ENCODE measurements around the gene SPDYE3.
"Not testable (repeated sequence)": the region's sequence is repeated elsewhere in the genome, so short reads cannot be mapped to it uniquely, and the experiment has no call there.

The SPDYE3 gene

DNA sequence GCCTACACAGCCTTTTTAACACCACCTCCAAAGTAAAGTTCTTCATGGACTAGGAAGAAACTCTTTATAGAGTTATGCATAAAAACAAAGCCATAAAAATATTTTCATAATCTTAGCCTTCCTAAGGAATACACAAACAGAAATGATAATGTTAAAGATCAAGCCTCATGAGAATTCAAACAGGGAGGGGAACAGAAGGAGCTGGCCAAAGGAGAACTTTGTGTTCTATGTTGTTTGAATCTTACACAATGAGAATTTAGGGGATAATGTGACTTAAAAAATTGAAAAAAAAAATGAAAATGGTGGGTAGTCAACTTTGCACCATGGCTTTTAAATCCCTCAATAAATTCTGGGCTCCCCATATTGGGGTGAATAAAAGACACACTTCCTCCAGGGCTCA is 41.3 kb downstream of the SPDYE3 start:
- DNase-seq = no peak

- DNase-seq = no peak
Observed at GRCh38 chr7:100349757-100350156, 42.3 kb downstream of the SPDYE3 start.

- DNase-seq = no peak
Observed at GRCh38 chr7:100351657-100352058, 44.2 kb downstream of the SPDYE3 start.

GRCh38 chr7:100352230-100352781 is 44.8 kb downstream of the SPDYE3 start:
- DNase-seq = not testable (repeated sequence)

DNA sequence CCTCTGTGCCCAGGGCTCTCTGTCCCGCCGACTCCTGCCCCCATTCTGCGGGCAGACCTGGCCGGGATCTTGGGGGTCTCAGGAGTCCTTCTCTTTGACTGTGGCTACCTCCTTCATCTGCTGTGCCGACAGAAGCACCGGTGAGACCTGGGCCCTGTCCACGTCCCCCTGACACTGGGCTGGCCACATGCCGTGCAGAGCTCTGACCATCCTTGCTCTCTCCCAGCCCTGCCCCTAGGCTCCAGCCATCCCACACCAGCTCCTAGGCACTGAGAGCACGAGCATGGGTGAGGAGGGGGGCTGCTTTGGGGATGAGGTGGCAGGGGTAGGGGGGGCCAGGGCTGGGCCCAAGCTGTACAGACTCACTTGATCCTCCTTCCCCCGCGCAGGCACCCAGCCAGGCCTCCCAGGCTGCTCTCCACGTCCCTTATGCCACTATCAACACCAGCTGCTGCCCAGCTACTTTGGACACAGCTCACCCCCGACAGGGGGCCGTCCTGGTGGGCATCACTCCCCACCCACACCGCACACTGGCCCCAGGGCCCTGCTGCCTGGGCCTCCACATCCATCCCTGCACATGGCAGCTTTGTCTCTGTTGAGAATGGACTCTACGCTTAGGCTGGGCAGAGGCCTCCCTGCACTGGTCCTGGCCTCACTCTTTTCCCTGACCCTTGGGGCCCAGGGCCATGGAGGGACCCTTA is 45.6 kb downstream of the SPDYE3 start:
- DNase-seq = no peak

- no peak for DNase-seq
Observed at GRCh38 chr7:100353685-100354330, 46.3 kb downstream of the SPDYE3 start.

DNA sequence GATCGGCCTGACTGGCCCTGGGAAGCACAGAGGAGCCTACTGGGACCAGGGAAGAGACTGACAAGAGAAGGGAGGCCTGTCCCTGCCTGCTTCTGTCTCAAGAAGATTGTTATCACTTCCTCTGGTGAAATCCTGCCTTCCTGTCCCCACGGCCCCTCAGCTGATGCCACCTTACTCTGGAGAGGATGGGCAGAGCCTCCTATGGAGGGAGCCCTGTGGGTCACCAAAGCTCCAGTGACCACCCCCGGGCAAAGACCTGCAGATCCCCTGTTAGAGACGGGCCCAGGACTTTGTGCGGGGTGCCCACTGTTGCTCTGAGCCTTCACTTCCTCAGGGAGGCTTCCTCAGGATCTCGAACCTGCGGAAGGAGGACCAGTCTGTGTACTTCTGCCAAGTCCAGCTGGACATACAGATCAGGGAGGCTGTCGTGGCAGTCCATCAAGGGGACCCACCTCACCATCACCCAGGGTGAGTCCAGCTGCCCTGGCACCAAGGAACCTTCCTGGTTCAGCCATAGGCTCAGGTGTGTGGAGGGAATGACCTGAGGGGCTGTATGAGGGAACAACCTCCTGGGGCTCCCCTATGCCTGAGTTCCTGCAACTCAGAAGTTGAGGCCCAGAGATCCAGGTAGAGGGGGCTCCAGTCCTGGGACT is 49.0 kb downstream of the SPDYE3 start:
- no peak for DNase-seq

DNA sequence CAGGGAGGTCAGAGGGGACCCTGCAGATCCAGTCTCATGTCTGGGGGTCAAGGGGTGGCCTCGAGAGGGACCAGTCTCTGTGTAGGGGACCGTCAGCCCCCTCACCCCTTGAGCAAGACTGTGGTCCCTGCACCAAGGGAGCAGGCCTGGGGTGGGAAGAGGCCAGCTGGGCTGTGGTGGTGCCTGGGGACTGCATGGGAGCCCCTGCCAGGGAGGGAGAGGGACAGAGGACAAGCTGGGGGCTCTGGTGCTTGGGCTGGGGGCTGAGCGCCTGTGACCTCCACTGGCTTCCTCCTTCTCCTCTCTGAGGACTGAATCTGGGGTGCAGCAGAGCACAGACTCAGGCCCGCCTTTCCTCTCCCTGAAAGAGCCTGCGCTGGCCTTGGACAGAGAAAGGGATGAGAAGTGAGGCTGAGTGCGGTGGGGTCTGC is 49.6 kb downstream of the SPDYE3 start:
- DNase-seq = no peak

GRCh38 chr7:100358027-100358856 is 50.7 kb downstream of the SPDYE3 start, which contains the start of gene PILRB:
PILRB (plus strand) TSS chr7:100358117; CDS start chr7:100358303, 186 bp downstream.
- no peak for DNase-seq

- no peak for DNase-seq
Observed at GRCh38 chr7:100358857-100359212, 51.3 kb downstream of the SPDYE3 start.

GRCh38 chr7:100360135-100360854 is 52.8 kb downstream of the SPDYE3 start:
- DNase-seq = no peak

DNA sequence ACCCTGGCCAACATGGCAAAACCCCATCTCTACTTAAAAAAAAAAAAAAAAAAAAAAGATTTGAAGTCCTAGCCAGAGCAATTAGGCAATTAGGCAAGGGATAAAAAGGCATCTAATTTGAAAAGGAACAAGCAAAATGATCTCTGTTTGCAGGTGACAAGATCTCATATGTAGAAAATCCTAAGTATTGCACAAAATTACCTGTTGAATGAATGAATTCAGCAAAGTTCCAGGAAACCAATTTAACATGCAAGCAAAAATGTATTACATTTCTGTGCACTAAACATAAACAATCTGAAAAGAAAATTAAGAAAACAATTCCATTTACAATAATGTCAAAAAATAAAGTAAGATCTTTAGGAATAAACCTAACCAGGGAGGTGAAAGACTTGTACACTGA is 55.6 kb downstream of the SPDYE3 start:
- DNase-seq = no peak

GRCh38 chr7:100363797-100364196 is 56.3 kb downstream of the SPDYE3 start:
- DNase-seq = not testable (repeated sequence)

GRCh38 chr7:100364480-100364879 is 57.0 kb downstream of the SPDYE3 start:
- no peak for DNase-seq

GRCh38 chr7:100365998-100366367 is 58.5 kb downstream of the SPDYE3 start:
- not testable (repeated sequence) for DNase-seq

GRCh38 chr7:100366411-100367250 is 59.1 kb downstream of the SPDYE3 start:
- DNase-seq = no peak

GRCh38 chr7:100367251-100367620 is 59.7 kb downstream of the SPDYE3 start:
- DNase-seq = no peak

GRCh38 chr7:100367676-100368613 is 60.4 kb downstream of the SPDYE3 start:
- peak in 6 of 56 donors; percentile 9 to 33 (median 14) for DNase-seq

GRCh38 chr7:100369105-100369504 is 61.6 kb downstream of the SPDYE3 start:
- peak in 35 of 56 donors; percentile 4 to 71 (median 28) for DNase-seq

Measured in amygdala (tissue), 56 donors.